GM12892 (cell line): ENCODE data around the gene CEP112.

Source experiments
- POLR2A ChIP-seq: IDR thresholded peaks from 2 replicates; pipeline ENCODE4 v1.6.1; 2011; ENCODE audit warnings: low read depth, low read length, control low read depth
- POLR2AphosphoS5 ChIP-seq: IDR thresholded peaks from 2 replicates; pipeline ENCODE4 v1.6.1; 2011; ENCODE audit warnings: low read depth, low read length, control low read depth
- TAF1 ChIP-seq: IDR thresholded peaks from 2 replicates; pipeline ENCODE4 v1.6.1; 2011; ENCODE audit warnings: low read depth, mild to moderate bottlenecking, control low read depth, low read length, borderline replicate concordance

DNA sequence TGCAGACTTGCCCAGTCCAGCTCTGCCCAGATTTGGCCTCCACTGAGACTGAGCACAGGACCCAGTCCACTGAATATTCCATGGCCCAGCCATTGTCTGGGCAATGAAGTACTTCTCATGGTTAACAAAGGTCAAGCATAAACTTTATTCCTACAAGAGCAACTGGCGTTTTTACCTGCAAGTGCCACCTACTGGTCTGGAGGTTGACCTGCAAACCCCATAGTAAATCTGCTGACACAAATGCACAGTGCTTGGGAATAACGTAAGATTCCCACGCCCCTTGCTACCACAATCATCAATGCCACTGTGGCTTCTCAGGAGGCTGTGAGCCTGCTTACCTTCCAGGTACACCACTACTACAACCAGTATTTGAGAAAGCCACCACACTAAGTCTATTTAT lies 170.2 kb downstream of the CEP112 start:
- TF ChIP-seq POLR2AphosphoS5 (no peak), POLR2A (no peak), TAF1 (no peak)
